CD4-positive, alpha-beta T cell treated with Interleukin-21 for 1 hour (primary cell): ENCODE measurements around the gene SHQ1.

Source experiments
- DNase-seq: peaks from one replicate; pipeline ENCODE4 v3.0.0-alpha.2; 2020

SHQ1 gene

DNA sequence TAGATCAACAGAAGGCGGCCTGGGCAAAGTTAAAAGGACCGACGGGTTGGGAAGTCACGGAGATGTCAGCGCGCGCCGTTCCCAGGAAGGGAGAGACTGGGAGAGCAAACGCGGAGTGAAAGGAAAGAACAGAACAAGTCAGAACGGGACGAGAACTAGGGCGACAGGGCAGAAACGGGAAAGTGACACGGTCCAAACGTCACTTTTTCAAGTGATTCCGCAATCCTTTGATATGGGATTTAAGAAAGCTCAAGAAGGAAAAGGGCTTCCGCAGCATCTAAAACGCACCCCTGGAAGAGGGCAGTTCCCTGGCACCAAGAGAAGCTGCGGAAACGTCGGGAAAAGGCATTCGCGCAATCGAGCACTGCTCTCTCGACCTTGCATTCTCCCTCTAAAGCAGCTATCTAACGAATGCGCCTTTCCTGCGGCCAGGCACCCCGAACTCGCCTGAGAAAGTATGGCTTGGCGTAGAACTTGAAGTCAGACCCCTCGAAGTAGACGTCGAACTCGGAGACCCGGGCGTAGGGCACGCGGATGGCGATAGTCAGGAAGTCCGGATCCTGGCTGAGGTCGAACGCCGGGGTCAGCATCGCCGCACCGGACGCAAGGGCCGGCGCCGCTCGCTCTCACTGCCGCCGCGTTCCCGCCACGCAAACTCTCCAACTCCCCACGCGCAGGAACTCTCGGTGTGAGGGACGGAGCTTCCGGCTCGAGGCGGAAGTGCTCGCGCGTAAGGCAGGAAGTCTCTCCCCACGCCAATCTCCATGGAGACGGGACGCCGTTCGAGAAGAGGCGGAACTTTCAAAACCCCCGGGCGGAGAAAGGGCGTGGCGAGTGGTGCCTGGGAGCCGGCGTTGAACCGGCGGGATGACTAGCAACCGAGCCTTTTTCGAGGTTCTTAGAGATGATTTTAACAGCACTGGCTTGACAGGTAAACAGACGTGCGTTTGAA, at the start of gene SHQ1:
Gene SHQ1 (minus strand): TSS at position 695 of the 952 bp plus-strand sequence. CDS start 105 bp downstream, at position 590.
- peak; percentile 93 for DNase-seq

DNA sequence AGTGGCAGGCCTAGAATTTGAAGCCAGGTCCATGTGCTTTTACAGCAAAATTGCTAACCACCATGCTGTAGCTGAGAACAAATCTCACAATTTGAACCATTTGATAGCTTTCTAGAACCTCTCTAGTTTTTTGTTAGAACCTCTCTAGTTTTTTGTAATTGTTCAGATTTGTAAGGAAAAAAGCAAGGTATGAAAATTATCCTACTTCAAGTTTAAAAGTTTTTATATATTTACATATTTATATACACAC, 49.4 kb upstream of the SHQ1 start:
- DNase-seq: no peak

DNA sequence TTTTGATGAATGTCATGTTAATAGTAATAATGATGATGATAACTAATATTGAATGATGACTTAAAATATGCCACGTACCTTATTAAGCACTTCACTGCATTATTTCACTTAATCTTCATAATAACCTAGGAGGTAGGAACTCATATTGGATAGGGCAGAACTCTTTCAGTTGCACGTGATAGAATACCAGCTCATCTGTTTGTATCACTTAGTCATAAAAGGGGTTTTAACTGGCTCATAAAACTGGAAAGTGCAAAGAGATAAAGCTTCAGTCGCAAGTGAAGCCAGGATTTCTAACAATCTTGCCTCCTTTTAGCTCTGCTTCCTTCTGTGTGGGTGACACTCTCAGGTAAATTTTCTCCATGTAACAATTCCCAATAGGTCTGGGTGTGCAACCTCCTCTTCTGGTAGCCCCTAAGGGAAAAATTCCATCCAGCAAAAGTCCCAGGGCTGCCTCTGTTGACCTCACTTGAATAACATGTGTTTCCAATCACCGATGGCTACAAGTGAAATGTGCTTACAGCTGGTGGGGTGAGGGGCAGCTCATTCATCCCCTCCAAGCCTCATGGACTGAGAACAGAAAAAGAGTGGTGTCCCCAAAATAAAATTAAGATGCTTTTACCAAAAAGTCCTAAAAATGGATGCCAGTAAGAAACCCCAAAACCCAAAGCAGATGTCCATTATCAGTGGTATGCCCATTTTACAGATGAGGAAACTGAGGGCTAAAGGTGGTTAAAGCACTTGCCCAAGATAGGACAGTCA, 48.9 kb upstream of the SHQ1 start:
- DNase-seq: no peak

DNA sequence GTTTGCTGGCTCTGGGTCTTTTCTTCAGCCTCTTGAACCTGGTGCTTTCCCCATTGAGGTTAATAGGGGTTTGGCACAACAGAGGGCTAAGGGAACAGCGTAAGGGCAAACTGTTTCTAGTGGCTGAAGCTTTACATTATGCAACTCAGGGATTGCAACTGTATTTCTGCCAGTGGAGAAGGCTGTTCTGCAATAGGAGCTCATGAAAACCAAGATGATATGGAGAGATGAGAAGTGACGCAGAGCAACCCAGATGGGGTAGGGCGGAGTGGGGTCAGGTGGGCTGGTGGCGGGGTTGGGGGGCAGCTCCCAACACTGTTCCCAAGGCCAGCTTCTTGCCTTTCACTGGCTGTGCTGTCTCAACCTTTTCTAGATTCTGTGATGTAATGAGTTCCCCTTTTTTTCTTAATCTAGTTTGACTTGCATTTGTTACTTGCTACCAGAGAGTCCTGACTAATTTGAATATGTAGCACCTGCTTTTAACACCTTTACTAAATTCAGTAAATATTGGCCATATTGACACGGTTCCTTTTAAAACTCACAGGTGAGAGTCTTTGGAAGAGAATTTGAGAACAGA, 46.8 kb upstream of the SHQ1 start:
- no peak for DNase-seq

DNA sequence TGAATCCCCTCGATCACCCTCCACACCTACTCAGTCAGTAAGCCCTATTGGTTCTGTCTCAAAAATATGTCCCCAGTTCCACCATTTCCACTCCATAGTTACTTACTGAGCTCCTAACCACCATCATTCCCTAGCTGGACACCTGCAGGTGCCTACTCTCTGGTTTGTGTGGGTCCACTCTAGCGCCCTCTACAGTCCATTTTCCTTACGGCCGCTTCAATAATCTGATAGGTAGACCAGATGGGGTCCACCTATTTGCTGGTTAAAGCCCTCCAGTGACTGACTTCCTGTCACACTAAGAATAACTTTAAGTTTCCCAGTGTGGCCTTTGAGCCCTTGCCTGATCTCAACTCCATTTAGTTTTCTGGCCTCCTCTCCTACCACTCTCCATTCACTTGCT, 44.6 kb upstream of the SHQ1 start:
- no peak for DNase-seq

DNA sequence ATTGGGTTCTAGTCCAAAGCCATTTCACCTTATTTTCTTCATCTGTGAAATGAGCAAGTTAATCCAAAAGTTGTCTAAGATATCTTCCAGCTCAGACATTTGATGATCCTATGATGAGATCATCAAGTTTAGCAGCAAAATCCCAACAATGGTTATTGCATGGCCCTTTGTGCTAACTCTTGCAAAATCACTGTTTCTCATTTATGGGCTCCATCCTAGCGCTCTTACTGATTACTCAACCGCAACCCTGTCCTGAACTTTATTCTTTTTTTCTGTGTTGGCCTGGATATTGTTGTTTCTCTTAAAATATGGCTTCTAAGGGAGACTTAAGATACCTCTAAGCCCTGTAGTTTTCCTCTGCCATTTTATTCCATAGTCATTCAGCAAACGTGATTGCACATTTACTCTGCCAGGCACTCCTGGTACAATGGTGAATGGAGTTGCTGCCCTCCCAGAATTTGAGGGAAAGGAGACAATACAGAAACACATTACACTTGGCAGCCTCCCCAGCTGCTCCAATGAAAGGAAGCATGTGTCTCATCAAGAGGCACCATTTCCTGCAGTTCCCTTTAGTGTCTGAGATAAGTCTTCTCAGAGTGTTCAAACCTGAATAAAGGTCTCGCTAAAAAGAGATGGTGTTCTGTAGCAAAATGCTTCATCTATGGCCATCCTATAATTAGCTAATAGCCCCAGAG, 44.0 kb upstream of the SHQ1 start:
- DNase-seq: no peak

DNA sequence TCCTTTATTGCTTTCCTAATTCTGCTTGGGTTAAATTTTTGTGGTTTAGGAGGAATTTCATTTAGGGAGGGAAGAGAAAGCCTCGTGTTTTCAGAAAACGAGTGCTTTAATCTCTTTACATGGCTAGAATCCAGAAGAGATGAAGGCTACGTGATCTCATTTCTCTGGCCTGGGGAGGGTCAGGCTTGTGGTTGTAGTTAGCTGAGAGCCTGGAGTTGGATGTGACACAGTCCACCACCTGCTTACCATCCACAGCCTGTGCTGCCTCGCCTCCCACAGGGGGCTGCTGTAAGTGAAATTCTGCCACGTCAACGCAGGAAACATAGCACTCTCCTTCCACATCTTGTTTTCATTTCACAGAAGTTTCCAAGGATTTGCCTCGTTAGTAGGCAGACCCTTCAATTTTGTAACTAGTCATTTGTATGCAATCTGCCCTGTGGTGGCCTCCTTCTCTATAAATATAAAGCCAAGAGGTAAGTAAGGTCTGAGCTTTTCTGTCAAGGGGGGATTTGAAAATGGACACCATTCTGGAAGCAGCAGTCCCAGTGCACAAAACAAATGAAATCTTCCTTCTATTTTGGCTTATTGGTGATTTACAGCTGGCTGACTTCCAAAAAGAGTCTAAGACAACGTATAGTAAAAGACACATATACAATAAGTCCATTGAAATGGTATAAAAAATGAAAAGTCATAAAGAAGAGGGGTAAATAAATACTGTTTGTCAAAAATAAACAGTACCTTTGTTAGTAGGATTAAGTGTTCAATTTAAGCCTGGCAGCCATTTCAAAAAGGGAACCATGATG, 43.0 kb upstream of the SHQ1 start:
- DNase-seq: no peak

DNA sequence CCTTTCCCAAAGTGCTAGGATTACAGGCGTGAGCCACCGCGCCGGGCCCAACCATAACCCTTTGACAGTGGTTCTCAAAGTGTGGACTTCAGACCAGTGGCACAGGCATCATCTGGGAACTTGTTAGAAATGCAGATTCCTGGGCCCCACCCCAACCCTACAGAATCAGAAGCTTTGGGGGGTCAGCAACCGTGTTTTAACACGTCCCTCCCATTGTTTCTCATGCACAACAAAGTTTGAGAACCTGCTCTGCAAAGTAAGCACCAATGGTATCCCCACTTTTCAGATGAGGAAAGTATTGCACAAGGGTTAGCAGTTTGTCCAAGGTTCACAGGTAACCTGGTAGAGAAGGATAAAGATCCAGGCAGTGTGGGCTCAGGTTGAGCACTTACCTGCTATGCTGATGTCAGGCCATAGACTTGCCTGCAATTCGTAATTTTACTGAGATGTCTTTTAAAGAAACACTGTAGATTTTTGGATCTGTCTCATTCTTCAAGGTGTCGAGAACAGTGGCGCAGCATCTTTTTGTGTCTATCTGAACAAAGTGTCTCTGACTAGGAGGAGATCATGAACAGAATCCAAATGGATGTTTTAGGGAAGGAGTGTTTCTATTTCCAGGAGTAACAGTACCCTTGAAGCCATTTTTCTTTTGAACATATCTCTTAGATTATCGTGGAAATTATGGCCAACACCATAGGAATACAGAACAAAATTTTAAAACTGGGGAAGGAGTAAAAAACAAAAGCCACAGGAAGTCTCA, 42.1 kb upstream of the SHQ1 start:
- no peak for DNase-seq

DNA sequence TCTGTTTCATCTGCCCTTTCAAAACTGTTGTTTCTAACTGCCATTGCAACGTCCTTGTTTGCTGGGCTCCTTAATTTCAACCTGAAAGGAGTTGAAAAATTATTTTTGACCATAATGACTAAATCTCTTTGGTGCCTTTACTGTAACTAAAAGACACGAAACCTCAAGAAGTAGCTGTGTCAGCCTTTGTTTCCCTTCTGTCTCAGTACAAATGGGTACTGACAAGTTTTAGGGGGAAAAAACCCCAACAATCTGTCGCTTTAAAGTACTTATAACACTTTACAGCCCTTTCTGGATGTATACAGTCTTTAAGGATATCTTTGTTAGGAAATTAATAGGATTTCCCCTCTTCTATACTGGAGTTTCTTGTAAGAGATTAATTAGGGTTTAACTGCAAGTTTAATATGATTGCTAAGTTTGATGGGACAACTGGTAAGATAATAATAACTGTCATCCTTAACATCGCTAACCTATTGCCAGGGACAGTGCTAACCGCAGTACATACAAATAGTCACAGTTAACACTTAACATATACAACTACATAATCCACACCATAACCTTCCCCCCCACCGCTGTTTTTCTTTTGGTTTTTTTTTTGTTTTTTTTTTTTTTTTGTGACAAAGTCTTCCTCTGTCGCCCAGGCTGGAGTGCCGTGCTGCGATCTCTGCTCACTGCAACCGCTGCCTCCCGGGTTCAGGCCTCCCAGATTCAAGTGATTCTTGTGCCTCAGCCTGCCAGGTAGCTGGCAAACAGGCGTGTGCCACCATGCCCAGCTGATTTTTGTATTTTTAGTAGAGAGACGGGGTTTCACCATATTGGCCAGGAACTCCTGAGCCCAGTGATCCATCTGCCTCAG, 41.3 kb upstream of the SHQ1 start:
- no peak for DNase-seq

DNA sequence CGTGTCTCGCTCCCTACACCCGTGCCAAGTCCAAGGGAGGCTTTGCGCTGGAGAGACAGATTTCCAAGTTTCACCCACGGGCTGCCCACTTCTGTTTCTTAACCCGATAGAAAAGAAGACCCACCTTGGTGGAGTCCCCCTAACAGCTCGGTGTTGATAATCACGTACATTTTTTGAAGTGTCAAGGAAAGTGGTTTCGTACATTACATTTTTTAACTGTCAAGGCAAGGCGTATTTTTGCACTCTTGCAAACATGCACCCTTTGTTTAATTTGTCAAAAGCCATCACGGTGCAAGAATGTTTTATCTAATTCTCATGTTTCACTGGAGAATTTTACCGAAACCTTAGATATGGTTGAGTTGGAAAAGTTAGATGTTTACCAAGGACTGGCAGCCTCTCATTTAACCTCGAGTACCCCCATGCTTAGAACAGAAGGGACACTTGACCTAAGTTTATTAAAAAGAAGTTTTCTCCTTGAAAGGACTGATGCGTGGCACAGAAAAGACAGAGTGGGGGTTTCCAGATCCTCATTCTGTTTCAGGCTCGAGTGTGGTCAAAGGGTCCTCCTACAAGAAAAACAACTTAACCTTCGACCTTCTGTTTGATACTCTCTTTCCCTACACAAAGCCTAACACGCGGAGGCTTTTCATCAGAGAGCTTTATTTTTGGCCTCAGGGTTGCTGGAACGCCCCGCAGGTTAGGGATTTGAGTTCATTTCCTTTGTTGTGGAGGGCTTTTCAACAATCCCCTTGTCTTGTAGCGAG, 40.5 kb upstream of the SHQ1 start:
- no peak for DNase-seq

DNA sequence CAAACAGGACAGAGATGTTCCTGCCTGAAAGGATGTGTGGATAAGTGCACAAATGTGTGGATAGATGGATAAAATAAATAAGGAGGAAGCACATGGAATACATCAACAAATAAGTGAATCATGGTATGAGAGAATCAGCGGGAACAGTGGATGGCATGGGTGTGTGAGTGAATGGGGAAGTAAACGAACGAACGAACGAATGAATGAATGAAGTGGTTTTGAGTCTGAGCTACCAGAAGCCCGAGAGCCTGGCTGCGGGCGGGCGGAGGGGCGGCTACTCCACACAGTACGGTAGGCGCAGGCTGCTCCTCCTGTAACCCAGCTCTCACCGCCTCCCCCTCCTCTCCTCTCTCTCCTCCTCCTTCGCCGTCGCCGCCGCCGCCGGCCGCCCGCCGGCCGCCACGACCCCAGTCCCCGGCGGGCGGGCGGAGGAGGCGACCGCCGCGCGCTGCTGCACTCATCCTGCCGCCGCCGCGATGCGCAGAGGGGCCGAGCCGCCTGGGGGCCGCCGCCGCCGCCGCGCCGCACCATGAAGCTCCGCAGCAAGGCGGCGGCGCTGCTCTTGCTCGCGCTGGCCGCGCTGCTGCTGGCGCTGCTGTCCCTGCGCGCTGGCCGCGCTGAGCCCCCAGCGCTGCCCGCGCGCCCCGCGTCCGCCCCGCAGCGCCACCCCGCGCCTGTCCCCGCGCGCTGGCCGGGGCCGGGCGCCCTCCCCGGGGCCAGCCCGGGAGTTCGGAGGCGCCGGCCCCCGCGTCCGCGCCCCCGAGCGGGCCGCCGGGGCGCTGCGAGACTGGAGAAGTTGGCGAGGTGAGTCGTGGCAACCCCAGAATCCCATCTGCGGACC, 39.7 kb upstream of the SHQ1 start, which contains the start of gene GXYLT2:
Gene GXYLT2 (plus strand): TSS at position 342 of the 841 bp plus-strand sequence. CDS start 188 bp downstream, at position 530.
- no peak for DNase-seq

DNA sequence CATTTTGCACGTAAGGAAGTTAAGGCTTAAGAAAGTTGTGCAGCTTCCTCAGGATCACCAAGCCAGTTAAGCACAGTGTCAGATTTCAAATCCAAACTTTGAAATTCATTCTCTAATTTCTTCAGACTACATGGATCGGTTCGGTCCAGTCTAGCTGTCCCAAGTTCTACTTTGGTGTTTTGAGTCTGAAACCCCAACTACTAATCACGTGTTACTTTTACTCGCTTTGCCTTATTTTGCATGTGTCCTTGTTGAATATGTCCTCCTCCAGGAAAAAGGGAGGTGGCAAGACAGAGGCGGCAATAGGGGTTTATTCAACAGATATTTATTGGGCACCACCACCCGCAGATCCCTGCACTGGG, 39.1 kb upstream of the SHQ1 start:
- DNase-seq: no peak

DNA sequence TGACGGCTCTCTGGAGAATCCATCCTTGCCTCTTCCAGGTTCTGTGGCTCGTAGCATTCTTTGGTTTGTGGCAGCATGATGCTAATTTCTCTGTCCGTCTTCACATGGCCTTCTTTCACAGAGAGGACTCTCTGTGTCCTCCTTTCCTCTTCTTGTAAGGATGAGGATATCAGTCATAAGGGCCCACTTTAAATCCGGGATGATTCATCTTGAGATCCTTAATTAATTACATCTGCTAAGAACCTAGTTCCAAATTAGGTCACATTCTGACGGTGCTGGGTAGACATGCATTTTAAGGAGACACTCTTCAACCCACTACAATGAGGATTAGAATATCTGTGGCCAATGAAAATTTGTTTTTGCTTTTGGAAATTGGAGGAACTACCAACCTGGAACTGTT, 23.9 kb upstream of the SHQ1 start:
- DNase-seq: no peak

DNA sequence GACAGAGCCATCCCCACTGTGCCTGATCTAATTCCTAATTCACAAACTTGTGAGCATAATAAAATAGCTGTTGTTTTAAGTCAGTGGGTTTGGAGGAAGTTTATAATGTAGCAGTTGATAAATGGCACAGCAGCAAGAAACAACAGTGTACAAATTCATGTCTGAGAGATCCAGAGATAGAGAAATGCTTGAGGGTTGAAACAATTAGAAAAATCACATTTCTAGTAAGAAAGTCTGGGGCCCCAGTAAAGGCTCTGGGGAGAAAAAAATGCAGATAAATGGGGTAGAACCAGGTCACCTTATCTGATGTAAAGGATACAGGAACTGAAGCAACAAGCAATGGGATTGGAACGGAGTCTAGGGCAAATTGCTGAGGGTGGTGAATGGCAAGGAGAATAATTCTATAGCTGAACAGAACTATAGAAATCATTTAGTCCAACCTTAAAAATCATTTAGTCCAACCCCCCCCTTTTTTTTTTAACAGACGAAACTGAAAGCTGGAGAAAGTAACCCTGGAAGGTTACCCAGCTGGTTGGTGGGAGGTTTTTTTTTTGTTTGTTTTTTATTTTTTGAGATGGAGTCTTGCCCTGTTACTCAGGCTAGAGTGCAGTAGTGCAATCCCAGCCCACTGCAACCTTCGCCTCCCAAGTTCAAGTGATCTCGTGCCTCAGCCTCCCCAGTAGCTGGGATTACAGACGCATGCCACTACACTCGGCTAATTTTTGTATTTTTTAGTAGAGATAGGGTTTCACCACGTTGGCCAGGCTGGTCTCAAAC, 14.3 kb upstream of the SHQ1 start:
- no peak for DNase-seq

DNA sequence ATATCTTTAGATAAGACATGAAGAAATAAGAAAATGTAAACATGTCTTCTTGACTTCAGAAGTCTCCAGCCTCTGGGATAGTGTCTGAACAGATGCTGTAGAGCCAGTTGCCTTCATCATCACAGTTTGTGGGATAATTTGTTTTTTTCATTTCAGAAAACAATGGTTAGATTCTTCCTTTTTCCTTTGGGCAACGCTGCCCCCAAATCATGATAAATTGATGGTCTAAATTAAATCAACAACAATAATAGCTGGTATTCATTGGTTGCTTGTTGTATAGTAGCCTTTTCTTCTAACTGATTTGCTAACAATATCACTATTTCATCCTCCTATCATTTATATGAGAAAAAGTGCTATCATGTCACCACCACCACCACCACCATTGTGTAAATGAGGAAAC, 12.6 kb upstream of the SHQ1 start:
- DNase-seq: no peak

DNA sequence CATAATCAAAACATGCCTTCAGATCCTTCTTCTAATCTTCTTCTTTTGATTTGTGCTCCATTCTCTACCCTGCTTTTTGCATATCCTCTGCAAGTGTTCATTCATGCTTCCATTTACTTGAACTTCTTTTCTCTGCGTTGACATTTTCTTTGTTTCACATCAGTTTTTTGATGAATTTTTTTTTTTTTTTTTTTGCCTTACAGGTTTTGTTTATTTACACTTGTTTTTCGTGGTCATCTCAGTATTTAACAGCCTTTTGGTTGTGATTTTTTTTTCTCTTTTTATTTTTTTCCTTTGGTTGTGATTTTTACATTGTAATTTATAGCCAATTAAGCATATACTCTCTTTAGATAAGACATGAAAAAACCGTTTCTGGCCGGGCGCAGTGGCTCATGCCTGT, 11.8 kb upstream of the SHQ1 start:
- DNase-seq: no peak

DNA sequence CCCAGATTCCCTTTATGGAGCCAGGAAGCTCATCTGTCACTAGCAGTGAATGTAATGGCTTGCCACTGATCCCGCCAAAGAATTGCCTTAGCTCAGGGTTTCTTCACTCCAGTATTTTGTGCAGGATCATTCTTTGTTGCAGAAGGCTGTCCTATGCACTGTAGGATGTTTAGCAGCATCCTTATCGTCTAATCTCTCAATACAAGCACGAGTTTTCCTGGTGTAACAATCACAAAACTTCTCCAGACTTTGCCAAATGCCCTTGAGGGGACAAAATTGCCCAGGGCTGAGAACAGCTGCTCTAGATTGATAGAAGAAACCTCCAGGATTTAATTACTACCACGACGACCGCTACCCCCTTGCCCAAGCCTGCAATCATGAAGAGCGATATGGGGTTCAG, 6.8 kb upstream of the SHQ1 start:
- no peak for DNase-seq

DNA sequence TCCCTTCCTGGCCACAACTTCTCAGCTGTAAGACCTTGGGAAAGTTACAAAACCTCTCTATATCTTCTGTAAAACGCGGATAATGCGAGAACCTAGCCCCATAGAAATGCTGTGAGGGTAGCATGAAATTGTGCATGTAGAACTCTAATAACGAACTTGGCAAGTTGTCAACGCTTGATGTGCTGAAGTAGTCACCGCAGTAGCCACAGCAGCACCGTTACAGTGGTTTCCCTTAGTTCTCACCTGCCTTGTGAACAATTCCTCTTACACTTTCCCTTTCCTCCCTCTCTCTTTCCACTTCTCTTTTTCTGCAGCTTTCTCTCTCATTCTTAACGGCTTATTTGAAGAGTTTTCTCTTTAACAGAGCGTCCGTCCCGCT, 447 bp upstream of the SHQ1 start:
- DNase-seq: peak; percentile 47
